ENCODE data around the gene NUP214. TPM values are rescaled to one million over a fixed set of nuclear protein-coding genes. Genes with fewer than 3 reads are reported as not detected.
A peak's percentile ranks its signal among the peaks of the same experiment; 100 is the strongest.

Gene NUP214
- total and polyA plus RNA-seq, 2 of the 4 experiments (the other 2 are of a cell fraction), result 7.9 to 13.4 TPM

- peaks cover 21% of the 10 kb centered on the region for H3K36me3 ChIP-seq (ENCODE audit: control insufficient read depth, insufficient read depth, low read length)
- peak overlapping the region; percentile 28; the same call in 1 of the 2 replicates for H4K5ac ChIP-seq (ENCODE audit: low read depth, low read length)
- H3K79me1 ChIP-seq (ENCODE audit: low read depth in 1 of 2, low read length in 2 of 2), result no peaks in the 10 kb centered on the region
- H4K91ac ChIP-seq (ENCODE audit: insufficient read depth, low read depth, low read length), result peak overlapping the region; percentile 58
- BruUV-seq (replicated peaks), result no TSS peak
- no peak for TF ChIP-seq RAD21 (IDR thresholded peaks at IDR 0.05; ENCODE audit: low read length)
- TF ChIP-seq, protein P1, sequence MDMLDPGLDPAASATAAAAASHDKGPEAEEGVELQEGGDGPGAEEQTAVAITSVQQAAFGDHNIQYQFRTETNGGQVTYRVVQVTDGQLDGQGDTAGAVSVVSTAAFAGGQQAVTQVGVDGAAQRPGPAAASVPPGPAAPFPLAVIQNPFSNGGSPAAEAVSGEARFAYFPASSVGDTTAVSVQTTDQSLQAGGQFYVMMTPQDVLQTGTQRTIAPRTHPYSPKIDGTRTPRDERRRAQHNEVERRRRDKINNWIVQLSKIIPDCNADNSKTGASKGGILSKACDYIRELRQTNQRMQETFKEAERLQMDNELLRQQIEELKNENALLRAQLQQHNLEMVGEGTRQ (IDR thresholded peaks at IDR 0.05; ENCODE audit: low read depth, low read length), result no peak
- no peak for TF ChIP-seq FOS (IDR thresholded peaks at IDR 0.05; ENCODE audit: low read depth, low read length)
- TF ChIP-seq, protein P2, sequence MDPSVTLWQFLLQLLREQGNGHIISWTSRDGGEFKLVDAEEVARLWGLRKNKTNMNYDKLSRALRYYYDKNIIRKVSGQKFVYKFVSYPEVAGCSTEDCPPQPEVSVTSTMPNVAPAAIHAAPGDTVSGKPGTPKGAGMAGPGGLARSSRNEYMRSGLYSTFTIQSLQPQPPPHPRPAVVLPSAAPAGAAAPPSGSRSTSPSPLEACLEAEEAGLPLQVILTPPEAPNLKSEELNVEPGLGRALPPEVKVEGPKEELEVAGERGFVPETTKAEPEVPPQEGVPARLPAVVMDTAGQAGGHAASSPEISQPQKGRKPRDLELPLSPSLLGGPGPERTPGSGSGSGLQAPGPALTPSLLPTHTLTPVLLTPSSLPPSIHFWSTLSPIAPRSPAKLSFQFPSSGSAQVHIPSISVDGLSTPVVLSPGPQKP (IDR thresholded peaks at IDR 0.05; ENCODE audit: borderline replicate concordance, low read depth, low read length), result no peak
- TF ChIP-seq SMC3 (IDR thresholded peaks at IDR 0.05; ENCODE audit: low read depth, low read length), result no peak
- TF ChIP-seq MAZ (IDR thresholded peaks at IDR 0.05; ENCODE audit: borderline replicate concordance, low read depth, low read length), result no peak
- no peak for TF ChIP-seq RCOR1 (IDR thresholded peaks at IDR 0.05; ENCODE audit: insufficient replicate concordance, low read length)
- TF ChIP-seq BHLHE40 (IDR thresholded peaks at IDR 0.05; ENCODE audit: low read depth, low read length), result no peak
- TF ChIP-seq POLR2A (IDR thresholded peaks at IDR 0.05; ENCODE audit: low read depth, low read length), result no peak
- TF ChIP-seq MXI1 (IDR thresholded peaks at IDR 0.05; ENCODE audit: borderline replicate concordance, low read depth, low read length), result no peak
- TF ChIP-seq, protein P3, sequence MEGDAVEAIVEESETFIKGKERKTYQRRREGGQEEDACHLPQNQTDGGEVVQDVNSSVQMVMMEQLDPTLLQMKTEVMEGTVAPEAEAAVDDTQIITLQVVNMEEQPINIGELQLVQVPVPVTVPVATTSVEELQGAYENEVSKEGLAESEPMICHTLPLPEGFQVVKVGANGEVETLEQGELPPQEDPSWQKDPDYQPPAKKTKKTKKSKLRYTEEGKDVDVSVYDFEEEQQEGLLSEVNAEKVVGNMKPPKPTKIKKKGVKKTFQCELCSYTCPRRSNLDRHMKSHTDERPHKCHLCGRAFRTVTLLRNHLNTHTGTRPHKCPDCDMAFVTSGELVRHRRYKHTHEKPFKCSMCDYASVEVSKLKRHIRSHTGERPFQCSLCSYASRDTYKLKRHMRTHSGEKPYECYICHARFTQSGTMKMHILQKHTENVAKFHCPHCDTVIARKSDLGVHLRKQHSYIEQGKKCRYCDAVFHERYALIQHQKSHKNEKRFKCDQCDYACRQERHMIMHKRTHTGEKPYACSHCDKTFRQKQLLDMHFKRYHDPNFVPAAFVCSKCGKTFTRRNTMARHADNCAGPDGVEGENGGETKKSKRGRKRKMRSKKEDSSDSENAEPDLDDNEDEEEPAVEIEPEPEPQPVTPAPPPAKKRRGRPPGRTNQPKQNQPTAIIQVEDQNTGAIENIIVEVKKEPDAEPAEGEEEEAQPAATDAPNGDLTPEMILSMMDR (conservative IDR thresholded peaks at IDR 0.05; ENCODE audit: low read depth, low read length), result no peak
- no peak for TF ChIP-seq RFX5 (IDR thresholded peaks at IDR 0.05; ENCODE audit: low read depth, low read length)
- TF ChIP-seq CEBPB (IDR thresholded peaks at IDR 0.05; ENCODE audit: low read depth, low read length), result no peak
- in situ Hi-C loops (cut with MboI; ENCODE audit: low sequenced_read_pairs), result no loop called here
- H3K27ac ChIP-seq (ENCODE audit: insufficient read depth, low read length), result peak overlapping the region; percentile 5; the same call in 1 of the 2 replicates
- H3K9ac ChIP-seq (ENCODE audit: low read depth, low read length), result no peak overlapping the region
- peak overlapping the region; percentile 17; the same call in 1 of the 2 replicates for H3K4me2 ChIP-seq (ENCODE audit: low read depth, low read length)
- peak overlapping the region; percentile 61 for H3K4ac ChIP-seq (ENCODE audit: low read depth, low read length)
- no peaks in the 10 kb centered on the region for H3K27me3 ChIP-seq (ENCODE audit: control insufficient read depth, insufficient read depth, low read length)
- H3K4me3 ChIP-seq (ENCODE audit: insufficient read depth, low read depth, low read length), result no peak overlapping the region
- H3K14ac ChIP-seq (replicated peaks; ENCODE audit: low read depth, low read length), result peak overlapping the region; percentile 79
- no peaks in the 10 kb centered on the region for H3K9me3 ChIP-seq (ENCODE audit: control insufficient read depth, insufficient read depth, low read length)
- peak overlapping the region; percentile 40; the same call in 1 of the 2 replicates for H3K18ac ChIP-seq (ENCODE audit: low read depth, low read length)
- POLR2A ChIA-PET (ENCODE audit: unreplicated experiment), result interaction anchor here (0.9 kb wide), 1 partner anchor 11 kb away, joined by 22 read pairs; no protein-coding TSS in a partner anchor
- H2AK5ac ChIP-seq (ENCODE audit: low read depth, low read length), result peak overlapping the region; percentile 82
- intact Hi-C loops (cut with micrococcal nuclease), result no loop called here
- ATAC-seq (ENCODE audit: low read depth), result peak; percentile 50
- peaks cover 7% of the 10 kb centered on the region for H3K4me1 ChIP-seq (ENCODE audit: control insufficient read depth, insufficient read depth, low read length)
- peak overlapping the region; percentile 47; the same call in 1 of the 2 replicates for H2BK20ac ChIP-seq (ENCODE audit: low read depth, low read length)
- peaks cover 2% of the 10 kb centered on the region; the same call in 1 of the 2 replicates for H3K9me1 ChIP-seq (ENCODE audit: insufficient read depth, low read length)
- no peaks in the 10 kb centered on the region for H4K20me1 ChIP-seq (ENCODE audit: insufficient read depth, low read length)
- WGBS, 2 experiments (ENCODE audit: extremely low coverage in 2 of 2, insufficient read length in 1 of 2), result 74% methylated on average over 3 of the region's 23 CpGs; no CpG with 5 or more reads in 1 of the 2 experiments
- H2AFZ ChIP-seq (replicated peaks; ENCODE audit: low read length, poor library complexity), result peak overlapping the region; percentile 75
- 0 out of 2 replicates have a peak overlapping the region, but pooled peaks have one; percentile 7 for H3K23ac ChIP-seq (ENCODE audit: low read depth, low read length)
- DNase-seq, result peak; percentile 56
- peak overlapping the region; percentile 76 for H2AK9ac ChIP-seq (replicated peaks; ENCODE audit: low read depth, low read length, poor library complexity)
- peak overlapping the region; percentile 62 for H2BK120ac ChIP-seq (ENCODE audit: low read depth, low read length)
- CTCF ChIA-PET, result interaction anchor here (0.5 kb wide), 1 partner anchor 224 kb away, joined by 3 read pairs; no protein-coding TSS in a partner anchor
- H4K8ac ChIP-seq (ENCODE audit: low read depth in 2 of 2, low read length in 2 of 2), result peak overlapping the region; percentile 75 to 89
- dilution Hi-C loops (cut with HindIII; ENCODE audit: low sequenced_read_pairs, unreplicated experiment), result no loop called here
- no peak overlapping the region for H3K56ac ChIP-seq (ENCODE audit: extremely low read depth, insufficient read depth, low read length)
- peak overlapping the region; percentile 37; the same call in 1 of the 3 replicates for H2BK15ac ChIP-seq (ENCODE audit: low read depth, low read length)
- H2BK5ac ChIP-seq (ENCODE audit: low read depth, low read length, poor library complexity, severe bottlenecking), result peak overlapping the region; percentile 36
Measured at GRCh38 chr9:131238402-131239021, 113.1 kb downstream of the NUP214 start.
